ENCODE data around the gene TUBB3.

The TUBB3 gene

GRCh38 chr16:89915303-89916232 is 7.6 kb upstream of the TUBB3 start:
- H3K27ac ChIP-seq = no peak overlapping the region
- TF ChIP-seq ZFX (IDR thresholded peaks at IDR 0.05; ENCODE audit: borderline replicate concordance) (no peak), CTCF (IDR thresholded peaks at IDR 0.05) (no peak)

- TF ChIP-seq CTCF (IDR thresholded peaks at IDR 0.05) (no peak), ZFX (IDR thresholded peaks at IDR 0.05; ENCODE audit: borderline replicate concordance) (no peak)
Observed at GRCh38 chr16:89917773-89918452, 5.2 kb upstream of the TUBB3 start.

GRCh38 chr16:89918453-89919347 is 4.4 kb upstream of the TUBB3 start, which contains the start of gene MC1R:
Gene MC1R (plus strand): TSS chr16:89918862. CDS start chr16:89919259, 397 bp downstream.
- TF ChIP-seq CTCF (IDR thresholded peaks at IDR 0.05) = peak; percentile 55
- TF ChIP-seq ZFX (IDR thresholded peaks at IDR 0.05; ENCODE audit: borderline replicate concordance) = no peak
- peak within 1 kb of the TSS; percentile 79 for H3K27ac ChIP-seq

More at GRCh38 chr16:89917773-89918452, 5.2 kb upstream of the TUBB3 start:
- peak overlapping the region; percentile 79 for H3K27ac ChIP-seq

GRCh38 chr16:89919535-89920406 is 3.4 kb upstream of the TUBB3 start:
- TF ChIP-seq CTCF (IDR thresholded peaks at IDR 0.05) (no peak), ZFX (IDR thresholded peaks at IDR 0.05; ENCODE audit: borderline replicate concordance) (no peak)
- H3K27ac ChIP-seq = no peak overlapping the region

- TF ChIP-seq ZFX (IDR thresholded peaks at IDR 0.05; ENCODE audit: borderline replicate concordance) (no peak), CTCF (IDR thresholded peaks at IDR 0.05) (no peak)
Observed at GRCh38 chr16:89920723-89921122, 2.4 kb upstream of the TUBB3 start.

GRCh38 chr16:89921131-89921701 is 1.9 kb upstream of the TUBB3 start:
- no peak overlapping the region for H3K27ac ChIP-seq
- TF ChIP-seq CTCF (IDR thresholded peaks at IDR 0.05) (no peak), ZFX (IDR thresholded peaks at IDR 0.05; ENCODE audit: borderline replicate concordance) (no peak)

More at GRCh38 chr16:89920723-89921122, 2.4 kb upstream of the TUBB3 start:
- no peak overlapping the region for H3K27ac ChIP-seq

Measured in 22Rv1 (cell line).